Fibroblast of lung (primary cell): ENCODE results near the gene GZMM. TPM values are rescaled to one million over a fixed set of nuclear protein-coding genes. Genes with fewer than 3 reads are reported as not detected.

Source experiments
- DNase-seq, 2 donors: peaks; one replicate each; pipeline versions ENCODE4 v3.0.0 to v3.0.0-alpha.2; 2010; ENCODE audit warnings: low read depth in 2 of 2
- H2AFZ ChIP-seq: 2 replicates; pipeline ENCODE4 v1.5.1; 2012; ENCODE audit warnings: low read length, control low read depth, inconsistent platforms
- H3K27ac ChIP-seq: 2 replicates; pipeline ENCODE4 v1.5.1; 2011; ENCODE audit warnings: low read length, control low read depth; ENCODE audit not compliant: insufficient read depth
- H3K27me3 ChIP-seq: 2 replicates; pipeline ENCODE4 v1.5.1; 2011; ENCODE audit warnings: mild to moderate bottlenecking, low read length; ENCODE audit not compliant: control insufficient read depth, insufficient read depth
- H3K36me3 ChIP-seq: 2 replicates; pipeline ENCODE4 v1.5.1; 2011; ENCODE audit warnings: low read length; ENCODE audit not compliant: control insufficient read depth, insufficient read depth
- H3K4me1 ChIP-seq: 2 replicates; pipeline ENCODE4 v1.5.1; 2011; ENCODE audit warnings: low read length; ENCODE audit not compliant: control insufficient read depth, insufficient read depth; ENCODE audit errors: extremely low read depth
- H3K4me2 ChIP-seq: 2 replicates; pipeline ENCODE4 v1.5.1; 2011; ENCODE audit warnings: low read length, control low read depth; ENCODE audit not compliant: insufficient read depth; ENCODE audit errors: extremely low read depth
- H3K4me3 ChIP-seq, 4 experiments: fragments of 200-600 bp in 1 of 4; sonication (generic) in 1 of 4; replicated peaks in 1 of 4; 2 replicates each; pipeline ENCODE4 v1.5.1; 2011 to 2016; ENCODE audit warnings: low read length in 4 of 4, low read depth in 3 of 4, mild to moderate bottlenecking in 3 of 4, control low read depth in 2 of 4, inconsistent platforms in 1 of 4, mixed read lengths in 1 of 4; ENCODE audit not compliant: insufficient read depth in 1 of 4; ENCODE audit errors: control extremely low read depth in 1 of 4
- H3K79me2 ChIP-seq: 2 replicates; pipeline ENCODE4 v1.5.1; 2012; ENCODE audit warnings: mild to moderate bottlenecking, low read length, inconsistent platforms; ENCODE audit not compliant: control insufficient read depth, insufficient read depth
- H3K9ac ChIP-seq: 2 replicates; pipeline ENCODE4 v1.5.1; 2011; ENCODE audit warnings: mild to moderate bottlenecking, low read length, control low read depth; ENCODE audit not compliant: insufficient read depth
- H3K9me3 ChIP-seq: 2 replicates; pipeline ENCODE4 v1.5.1; 2012; ENCODE audit warnings: low read depth, low read length; ENCODE audit not compliant: control insufficient read depth, insufficient read depth
- H4K20me1 ChIP-seq: 2 replicates; pipeline ENCODE4 v1.5.1; 2011; ENCODE audit warnings: low read length; ENCODE audit not compliant: control insufficient read depth, insufficient read depth; ENCODE audit errors: extremely low read depth
- CTCF ChIP-seq, 2 donors: IDR thresholded peaks in 1 of 2; conservative IDR thresholded peaks in 1 of 2; 1 replicate in 1 of 2; 2 replicates in 1 of 2; pipeline ENCODE4 v1.5.1; 2011 to 2012; ENCODE audit warnings: low read length in 2 of 2, control low read depth in 1 of 2, inconsistent platforms in 1 of 2, low read depth in 1 of 2, mild to moderate bottlenecking in 1 of 2
- EZH2 ChIP-seq: IDR thresholded peaks from 2 replicates; pipeline ENCODE4 v1.5.1; 2012; ENCODE audit warnings: low read length, control low read depth, mild to moderate bottlenecking; ENCODE audit errors: missing control alignments
- polyA plus RNA-seq, 2 donors: library from polyadenylated mRNA; depleted of rRNA in 1 of 2; stranded (reverse) in 1 of 2; unstranded in 1 of 2; fragments of >200 nt; gene quantifications; 2 replicates each; pipeline ENCODE4 v1.2.1, GENCODE V29; 2011 to 2012; ENCODE audit warnings: missing spikeins in 1 of 2
- total RNA-seq: library from RNA; depleted of rRNA; stranded (reverse); fragments of >200 nt; gene quantifications from 2 replicates; pipeline ENCODE4 v1.2.1, GENCODE V29; 2014

The GZMM gene
- total and polyA plus RNA-seq, 2 donors (not counting 1 experiment from before 2014, with no cell fraction given), result 0.17 to 0.35 TPM

GRCh38 chr19:597406-598315 lies 53.8 kb downstream of the GZMM start:
- Histone ChIP-seq H3K9me3 (no peaks in the 10 kb centered on the region), H2AFZ (no peak overlapping the region), H3K4me3 (no peak overlapping the region), H3K9ac (no peak overlapping the region), H4K20me1 (no peaks in the 10 kb centered on the region), H3K4me2 (no peak overlapping the region), H3K79me2 (no peaks in the 10 kb centered on the region), H3K4me1 (no peaks in the 10 kb centered on the region), H3K36me3 (no peaks in the 10 kb centered on the region), H3K27ac (no peak overlapping the region), H3K27me3 (no peaks in the 10 kb centered on the region)
- TF ChIP-seq CTCF (conservative IDR thresholded peaks at IDR 0.05 in 1 of 2, IDR thresholded peaks at IDR 0.05 in 1 of 2; ENCODE audit: low read depth in 1 of 2, low read length in 2 of 2) (no peak), EZH2 (no peak)
- no peak for DNase-seq

Other genes starting within 250 kb of the GZMM start
- gene MIER2, start 199.3 kb upstream of the GZMM start, total RNA-seq, result 9.2 and 20.6 TPM in 2 replicates
- 13.7 and 17.7 TPM in 2 replicates for gene MIER2, start 199.3 kb upstream of the GZMM start, polyA plus RNA-seq
- gene C2CD4C, start 134.9 kb upstream of the GZMM start, total RNA-seq, result under 0.01 and 0.17 TPM in 2 replicates
- 0.05 TPM in 1 of 2 replicates, not detected in the other for gene C2CD4C, start 134.9 kb upstream of the GZMM start, polyA plus RNA-seq
- 2.5 and 3.3 TPM in 2 replicates for gene SHC2, start 83.0 kb upstream of the GZMM start, total RNA-seq
- gene SHC2, start 83.0 kb upstream of the GZMM start, polyA plus RNA-seq, result 0.02 and 0.28 TPM in 2 replicates
- 0.17 and 0.26 TPM in 2 replicates for gene MADCAM1, start 47.6 kb upstream of the GZMM start, total RNA-seq
- gene MADCAM1, start 47.6 kb upstream of the GZMM start, polyA plus RNA-seq, result not detected in 2 replicates
- 30.1 and 36.0 TPM in 2 replicates for gene TPGS1, start 36.6 kb upstream of the GZMM start, total RNA-seq
- 1.7 and 2.0 TPM in 2 replicates for gene TPGS1, start 36.6 kb upstream of the GZMM start, polyA plus RNA-seq
- 65.0 and 72.5 TPM in 2 replicates for gene CDC34, start 12.3 kb upstream of the GZMM start, total RNA-seq
- gene CDC34, start 12.3 kb upstream of the GZMM start, polyA plus RNA-seq, result 23.3 and 27.0 TPM in 2 replicates
- 199 and 246 TPM in 2 replicates for gene BSG, start 28.5 kb downstream of the GZMM start, total RNA-seq
- gene BSG, start 28.5 kb downstream of the GZMM start, polyA plus RNA-seq, result 258 and 325 TPM in 2 replicates
- 0.26 and 0.50 TPM in 2 replicates for gene HCN2, start 45.8 kb downstream of the GZMM start, total RNA-seq
- 0.49 and 0.54 TPM in 2 replicates for gene HCN2, start 45.8 kb downstream of the GZMM start, polyA plus RNA-seq
- 17.2 and 21.5 TPM in 2 replicates for gene POLRMT, start 89.5 kb downstream of the GZMM start, total RNA-seq
- 7.3 and 13.5 TPM in 2 replicates for gene POLRMT, start 89.5 kb downstream of the GZMM start, polyA plus RNA-seq
- under 0.01 TPM in 1 of 2 replicates, not detected in the other for gene FGF22, start 95.8 kb downstream of the GZMM start, total RNA-seq
- 0.06 TPM in 1 of 2 replicates, not detected in the other for gene FGF22, start 95.8 kb downstream of the GZMM start, polyA plus RNA-seq
- 12.1 and 18.0 TPM in 2 replicates for gene RNF126, start 119.2 kb downstream of the GZMM start, total RNA-seq
- gene RNF126, start 119.2 kb downstream of the GZMM start, polyA plus RNA-seq, result 7.8 and 10.7 TPM in 2 replicates
- 26.8 and 36.5 TPM in 2 replicates for gene FSTL3, start 132.3 kb downstream of the GZMM start, total RNA-seq
- 10.2 and 18.6 TPM in 2 replicates for gene FSTL3, start 132.3 kb downstream of the GZMM start, polyA plus RNA-seq
- gene PRSS57, start 151.4 kb downstream of the GZMM start, total RNA-seq, result not detected in 2 replicates
- gene PRSS57, start 151.4 kb downstream of the GZMM start, polyA plus RNA-seq, result not detected in 2 replicates
- 8.3 and 22.1 TPM in 2 replicates for gene PALM, start 164.9 kb downstream of the GZMM start, total RNA-seq
- 1.0 and 3.2 TPM in 2 replicates for gene PALM, start 164.9 kb downstream of the GZMM start, polyA plus RNA-seq
- gene MISP, start 207.1 kb downstream of the GZMM start, total RNA-seq, result under 0.01 TPM in 1 of 2 replicates, not detected in the other
- not detected in 2 replicates for gene MISP, start 207.1 kb downstream of the GZMM start, polyA plus RNA-seq